Muscle of back (tissue), 11 donors: ENCODE measurements around the gene FGD3. TPM values are rescaled to one million over a fixed set of nuclear protein-coding genes. Genes with fewer than 3 reads are reported as not detected.
"Not testable (repeated sequence)": the region's sequence is repeated elsewhere in the genome, so short reads cannot be mapped to it uniquely, and the experiment has no call there.

Experiments used
- DNase-seq, 3 donors: peaks; one replicate each; pipeline versions ENCODE4 v3.0.0 to v3.0.0-alpha.2; 2013
- polyA plus RNA-seq, 10 donors: library from polyadenylated mRNA; unstranded; fragments of 120-200 nt; gene quantifications; one replicate each; pipeline ENCODE4 v1.2.1, GENCODE V29; 2013; ENCODE audit not compliant: insufficient read length in 10 of 10

Gene FGD3
- polyA plus RNA-seq, 10 donors, result 2.1 to 7.2 (median 3.6) TPM

DNA sequence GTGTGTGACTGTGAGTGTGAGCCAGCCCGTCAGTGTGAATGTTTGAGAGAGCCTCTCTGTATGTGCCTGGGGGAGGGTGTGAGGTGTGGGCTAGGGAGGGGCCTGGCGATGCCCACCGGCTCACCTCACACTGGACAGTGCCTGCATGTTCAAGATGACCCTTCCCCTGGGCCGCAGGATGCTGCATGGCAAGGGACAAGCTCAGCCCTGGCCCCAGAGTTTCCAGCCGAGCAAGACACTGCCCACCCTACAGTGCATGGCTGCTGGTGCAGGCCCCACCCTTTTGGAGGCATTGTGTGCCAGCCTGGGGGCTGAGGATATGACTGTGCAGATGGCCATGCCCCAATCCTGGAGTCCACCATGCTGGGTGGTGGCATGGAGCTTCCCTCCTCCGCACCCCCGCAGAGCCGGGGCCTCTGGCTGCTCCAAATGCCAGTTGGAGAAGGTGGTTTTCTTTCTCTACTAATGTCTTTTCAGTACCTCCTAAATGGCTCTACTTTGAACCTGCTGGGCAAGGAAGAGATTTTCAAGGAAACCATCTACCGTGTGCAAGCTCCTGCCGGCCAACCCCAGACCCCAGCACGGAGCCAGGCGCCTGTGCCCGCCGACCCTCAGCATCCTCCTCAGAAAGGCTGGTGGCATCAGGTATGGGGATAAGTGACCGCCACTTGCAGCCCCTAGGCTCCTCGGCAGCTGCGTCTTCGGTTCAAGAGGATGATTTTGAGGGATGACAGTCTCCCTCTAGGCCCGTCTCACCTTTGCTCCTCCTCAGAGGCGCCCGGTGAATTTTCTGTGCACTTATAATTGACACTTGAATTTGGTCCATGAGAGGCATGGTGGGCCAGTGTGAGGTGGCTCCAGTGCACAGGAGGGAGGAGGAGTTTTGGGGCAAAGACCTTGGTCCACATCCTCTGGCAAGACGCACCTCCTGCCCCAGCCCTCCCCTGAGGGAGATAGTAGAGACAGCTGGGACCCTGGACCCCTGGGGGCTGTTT is 27.7 kb downstream of the FGD3 start:
- DNase-seq, result no peak

DNA sequence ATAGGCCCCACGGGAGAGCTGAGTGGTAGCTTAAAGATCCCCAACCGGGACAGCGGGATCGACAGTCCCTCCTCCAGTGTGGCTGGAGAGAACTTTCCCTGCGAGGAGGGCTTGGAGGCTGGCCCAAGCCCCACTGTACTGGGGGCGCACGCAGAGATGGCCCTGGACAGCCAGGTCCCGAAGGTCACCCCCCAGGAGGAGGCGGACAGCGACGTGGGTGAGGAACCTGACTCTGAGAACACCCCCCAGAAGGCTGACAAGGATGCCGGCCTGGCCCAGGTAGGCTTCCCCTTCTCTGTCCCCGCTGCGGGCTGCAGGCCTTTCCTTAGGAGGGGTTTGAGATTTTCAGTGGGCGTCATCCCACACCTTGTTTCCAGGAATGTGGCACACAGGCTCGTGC is 29.1 kb downstream of the FGD3 start:
- DNase-seq, result no peak

DNA sequence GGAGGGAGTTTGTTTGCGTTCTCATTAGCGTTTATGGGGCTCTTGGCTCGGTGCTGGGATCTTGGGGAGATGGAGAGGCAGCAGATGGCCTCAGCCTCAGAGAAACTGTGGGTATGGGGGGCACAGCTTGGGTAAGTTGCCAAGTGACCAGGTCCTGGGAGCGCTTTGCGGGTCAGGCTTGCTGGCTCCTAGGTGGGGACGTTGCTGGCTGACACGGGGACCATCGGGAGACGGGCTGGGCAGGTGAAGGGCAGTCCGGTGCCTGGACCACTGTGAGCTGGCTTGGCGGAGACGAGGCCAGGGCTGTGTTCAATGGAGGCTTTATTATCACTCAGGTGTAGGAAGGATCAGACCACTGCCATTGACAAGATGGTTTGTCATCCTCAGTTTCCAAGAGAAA is 30.0 kb downstream of the FGD3 start:
- no peak for DNase-seq

DNA sequence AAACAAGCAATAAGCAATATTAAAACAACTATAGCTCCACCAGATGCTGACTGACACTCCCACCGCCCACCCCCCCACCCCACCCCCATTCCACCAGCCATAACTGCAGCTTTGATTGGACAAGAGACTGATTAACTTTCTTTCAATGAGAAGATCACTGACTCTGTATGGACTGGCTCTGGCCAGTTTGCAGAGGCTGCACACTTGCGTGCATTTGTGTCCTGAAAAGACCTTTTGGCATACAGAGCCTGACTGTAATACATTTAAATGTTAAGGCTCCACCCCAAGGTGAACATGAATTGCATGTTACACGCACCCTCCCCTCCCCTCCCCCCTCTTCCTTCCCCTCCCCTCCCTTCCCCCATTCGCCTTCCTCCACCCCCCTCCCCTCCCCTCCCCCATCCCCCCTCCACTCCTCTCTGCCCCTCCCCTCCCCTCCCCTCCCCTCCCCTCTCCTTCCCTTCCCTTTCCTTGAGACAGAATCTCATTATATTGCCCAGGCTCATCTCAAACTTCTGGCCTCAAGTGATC is 31.1 kb downstream of the FGD3 start:
- DNase-seq, result no peak

DNA sequence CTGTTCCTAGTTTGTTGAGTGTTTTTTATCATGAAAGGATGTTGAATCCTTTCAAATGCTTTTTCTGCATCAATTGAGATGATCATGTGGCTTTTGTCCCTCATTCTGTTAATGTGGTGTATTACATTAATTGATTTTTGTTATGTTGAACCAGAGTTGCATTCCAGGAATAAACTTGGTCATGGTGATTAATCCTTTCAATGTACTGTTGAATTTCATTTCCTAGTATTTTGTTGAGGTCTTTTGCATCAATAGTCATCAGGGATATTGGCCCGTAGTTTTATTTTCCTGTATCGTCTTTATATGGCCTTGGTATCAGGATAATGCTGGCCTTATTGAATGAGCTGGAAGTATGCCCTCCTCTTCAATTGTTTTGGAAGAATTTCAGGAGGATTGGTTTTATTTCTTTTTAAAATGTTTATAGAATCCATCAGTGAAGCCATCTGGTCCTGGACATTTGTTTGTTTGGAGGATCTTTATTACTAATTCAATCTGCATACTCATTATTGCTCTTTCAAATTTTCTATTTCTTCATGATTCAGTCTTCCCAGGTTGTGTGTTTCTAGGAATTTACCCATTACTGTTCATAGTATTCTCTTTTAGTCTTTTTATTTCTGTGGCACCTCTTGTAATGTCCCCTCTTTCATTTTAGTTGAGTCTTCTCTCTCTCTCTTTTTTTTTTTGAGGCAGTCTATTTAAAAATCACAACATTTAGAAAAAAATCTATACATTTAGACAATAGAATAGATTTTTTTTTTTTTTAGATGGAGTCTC is 32.1 kb downstream of the FGD3 start:
- no peak for DNase-seq

DNA sequence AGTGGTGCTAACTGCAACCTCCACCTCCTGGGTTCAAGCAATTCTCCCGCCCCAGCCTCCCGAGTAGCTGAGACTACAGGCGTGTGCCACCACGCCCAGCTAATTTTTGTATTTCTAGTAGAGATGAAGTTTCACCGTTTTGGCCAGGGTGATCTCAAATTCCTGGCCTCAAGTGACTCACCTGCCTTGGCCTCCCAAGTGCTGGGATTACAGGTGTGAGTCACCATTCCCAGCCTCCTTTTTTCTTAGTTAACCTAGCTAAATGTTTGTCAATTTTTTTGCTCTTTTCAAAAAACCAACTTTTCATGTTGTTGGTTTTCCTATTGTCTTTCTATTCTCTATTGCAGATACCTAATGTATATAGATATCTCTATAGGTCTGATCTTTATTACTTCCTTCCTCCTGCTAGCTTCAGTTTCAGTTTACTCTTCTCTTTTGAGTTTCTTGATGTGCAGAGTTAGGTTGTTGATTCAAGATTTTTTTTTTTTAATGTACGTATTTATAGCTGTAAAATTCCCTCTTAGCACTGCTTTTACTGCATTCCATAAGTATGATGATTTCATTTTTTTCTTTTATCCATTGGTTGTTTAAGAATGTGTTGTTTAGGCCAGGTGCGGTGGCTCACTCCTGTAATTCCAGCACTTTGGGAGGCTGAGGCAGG is 32.9 kb downstream of the FGD3 start:
- DNase-seq, result no peak

DNA sequence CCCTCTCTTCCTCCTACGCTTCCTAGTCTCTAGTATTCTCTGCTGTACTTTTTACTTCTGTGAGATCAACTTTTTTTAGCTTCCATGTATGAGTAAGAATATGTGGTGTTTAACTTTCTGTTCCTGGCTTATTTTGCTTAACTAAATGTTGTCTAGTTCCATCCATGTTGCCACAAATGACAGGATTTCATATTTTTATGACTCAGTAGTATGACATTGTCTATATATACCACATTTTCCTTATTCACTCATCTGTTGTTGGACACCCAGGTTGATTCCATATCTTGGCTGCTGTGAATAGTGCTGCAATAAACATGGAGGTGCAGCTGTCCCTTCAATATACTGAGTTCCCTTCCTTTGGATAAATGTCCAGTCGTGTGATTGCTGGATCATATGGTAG is 34.8 kb downstream of the FGD3 start:
- no peak for DNase-seq

DNA sequence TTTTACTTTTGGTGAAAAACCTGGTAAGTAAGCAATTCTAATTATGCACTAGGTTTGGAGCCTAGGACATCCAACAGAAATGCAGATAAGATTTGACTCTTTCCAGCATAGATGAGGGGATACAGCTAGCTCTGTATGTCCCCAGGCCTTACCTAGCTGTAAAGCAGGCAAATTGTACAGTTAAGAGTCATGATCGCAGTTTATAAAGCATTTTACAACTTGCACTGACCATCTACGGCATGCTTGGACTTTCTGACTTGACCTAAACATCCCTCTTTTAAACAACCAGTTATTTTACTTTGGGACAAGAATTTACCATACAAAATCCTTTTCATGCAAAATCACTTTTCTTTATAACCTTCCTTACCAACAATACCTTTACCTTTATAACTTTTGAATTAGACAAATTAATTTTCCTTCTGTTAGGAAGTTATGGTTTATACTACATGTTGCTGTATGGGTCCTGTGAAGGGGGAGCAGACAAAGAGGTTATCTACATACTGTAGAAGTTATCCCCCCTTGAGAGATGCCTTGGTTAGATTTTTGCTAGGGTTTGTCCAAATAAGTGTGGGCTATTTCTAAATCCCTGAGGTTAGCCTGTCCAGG is 36.8 kb downstream of the FGD3 start:
- no peak for DNase-seq

DNA sequence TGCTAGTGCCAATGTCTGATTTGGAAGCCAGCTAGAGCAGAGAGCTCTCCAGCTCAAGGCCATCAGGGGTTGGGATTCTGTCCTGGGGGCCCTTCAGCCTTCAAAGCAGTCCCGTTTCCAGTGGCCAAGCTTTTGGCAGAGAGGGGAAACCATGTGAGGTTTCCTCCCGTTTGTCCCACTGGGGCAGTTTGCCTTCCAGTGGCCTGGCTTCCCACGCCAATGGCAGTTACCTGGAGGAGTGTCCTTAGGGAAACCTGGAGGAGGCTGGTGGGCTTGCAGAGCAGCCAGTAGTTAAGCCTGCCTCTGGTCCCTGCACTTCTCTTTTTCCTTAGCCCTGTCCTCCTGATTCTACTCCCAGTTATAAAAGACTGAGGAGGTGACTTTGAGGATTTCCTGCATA is 37.7 kb downstream of the FGD3 start:
- no peak for DNase-seq

DNA sequence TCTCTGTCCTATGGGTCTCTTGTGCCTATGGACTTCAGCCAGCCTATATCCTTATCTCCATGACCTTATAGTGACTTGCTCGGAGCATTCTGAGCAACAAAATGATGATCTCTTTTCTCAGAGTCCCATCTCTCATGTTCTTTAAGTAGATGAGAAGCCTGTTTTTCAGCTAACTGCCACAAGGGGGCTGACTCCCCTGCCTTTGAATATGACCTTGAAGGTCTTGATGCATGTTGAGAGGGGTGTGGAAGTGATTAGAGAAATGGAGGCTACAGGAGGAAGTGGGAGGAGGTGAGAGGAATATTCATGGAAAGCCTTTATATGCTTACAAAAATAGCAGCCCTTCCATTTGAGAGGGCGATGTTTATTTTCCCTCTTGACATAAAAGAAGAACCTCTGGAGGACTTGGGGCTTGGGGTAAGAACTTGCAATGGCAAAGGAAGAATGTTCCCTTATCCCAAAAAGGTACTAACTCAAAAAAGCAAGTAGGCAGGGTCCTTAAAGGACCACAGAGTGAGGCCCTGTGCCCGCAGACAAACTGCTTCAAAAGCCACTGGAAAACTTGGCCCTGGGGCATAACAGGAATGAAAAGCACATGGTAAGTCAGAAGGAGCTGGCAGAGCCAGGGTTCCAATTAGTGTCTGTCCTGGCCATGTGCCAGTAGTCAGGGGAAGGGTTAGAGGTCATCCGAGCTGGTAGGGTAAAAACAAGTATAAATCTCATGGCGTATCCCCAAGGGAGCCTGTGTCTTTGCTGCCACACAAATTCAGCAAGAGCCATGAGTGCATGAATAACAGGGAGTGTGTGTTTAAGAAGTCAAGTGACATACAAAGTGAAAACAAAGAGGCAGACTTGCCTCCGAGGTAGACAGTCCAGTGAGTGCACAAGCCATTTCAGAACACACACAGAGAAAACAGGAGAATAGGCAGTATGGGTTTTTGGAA is 39.1 kb downstream of the FGD3 start:
- DNase-seq, result no peak

DNA sequence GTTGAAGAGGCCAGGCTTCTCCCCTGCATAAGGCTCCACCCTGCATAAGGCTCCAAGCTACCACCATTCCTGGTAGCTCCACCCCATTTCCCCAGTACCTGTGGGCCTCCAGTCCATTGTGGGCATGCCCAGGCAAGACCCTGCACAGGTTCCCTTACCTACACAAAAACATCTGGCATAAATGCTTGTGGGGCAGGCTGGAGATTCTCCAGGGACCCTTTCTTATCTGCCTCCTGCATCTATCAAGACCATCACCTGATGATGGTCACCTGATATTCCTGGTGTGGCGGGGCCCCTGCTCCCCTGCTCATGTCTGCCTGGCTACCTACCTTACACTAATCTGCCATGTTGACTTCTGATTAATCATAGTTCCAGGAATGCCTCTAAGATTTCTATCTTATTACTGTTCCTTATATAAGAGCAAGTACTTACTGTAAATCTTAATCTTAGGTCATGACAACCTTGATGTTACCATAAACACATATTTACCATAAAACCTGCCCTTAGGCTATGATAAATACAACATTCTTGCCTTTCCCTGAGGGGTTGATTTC is 41.0 kb downstream of the FGD3 start:
- DNase-seq, result no peak

DNA sequence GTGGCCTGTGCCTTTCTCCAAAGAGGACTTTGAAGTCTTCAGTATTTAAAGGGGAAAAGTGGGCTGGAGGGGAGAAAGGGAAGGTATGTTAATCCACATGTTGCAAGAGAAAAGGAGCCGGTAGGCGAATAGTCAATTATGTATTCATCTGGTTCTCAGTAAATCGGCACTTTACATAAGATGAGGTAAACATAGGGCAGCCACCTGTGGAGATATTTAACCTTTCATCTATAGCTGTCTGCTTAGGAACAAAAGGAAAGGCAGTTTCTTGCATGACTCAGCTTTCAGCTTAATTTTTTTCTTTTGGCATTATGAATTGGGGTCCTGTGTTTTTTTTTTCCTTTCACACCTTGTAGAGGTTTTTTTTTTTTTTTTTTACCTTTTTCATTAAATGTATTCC is 42.2 kb downstream of the FGD3 start:
- no peak for DNase-seq

DNA sequence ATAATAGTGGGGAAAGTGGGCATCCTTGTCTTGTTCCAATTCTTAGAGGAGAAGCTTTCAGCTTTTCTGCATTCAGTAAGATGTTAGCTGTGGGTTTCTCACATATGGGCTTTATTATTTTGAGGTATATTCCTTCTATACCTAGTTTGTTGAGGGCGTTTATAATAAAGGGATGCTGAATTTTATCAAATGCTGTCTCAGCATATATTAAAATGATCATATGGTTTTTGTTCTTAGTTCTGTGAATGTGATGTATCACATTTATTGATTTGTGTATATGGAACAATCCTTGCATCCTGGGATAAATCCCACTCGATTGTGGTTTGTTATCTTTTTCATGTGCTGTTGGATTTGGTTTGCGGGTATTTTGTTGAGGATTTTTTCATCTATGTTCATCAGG is 43.1 kb downstream of the FGD3 start:
- no peak for DNase-seq

DNA sequence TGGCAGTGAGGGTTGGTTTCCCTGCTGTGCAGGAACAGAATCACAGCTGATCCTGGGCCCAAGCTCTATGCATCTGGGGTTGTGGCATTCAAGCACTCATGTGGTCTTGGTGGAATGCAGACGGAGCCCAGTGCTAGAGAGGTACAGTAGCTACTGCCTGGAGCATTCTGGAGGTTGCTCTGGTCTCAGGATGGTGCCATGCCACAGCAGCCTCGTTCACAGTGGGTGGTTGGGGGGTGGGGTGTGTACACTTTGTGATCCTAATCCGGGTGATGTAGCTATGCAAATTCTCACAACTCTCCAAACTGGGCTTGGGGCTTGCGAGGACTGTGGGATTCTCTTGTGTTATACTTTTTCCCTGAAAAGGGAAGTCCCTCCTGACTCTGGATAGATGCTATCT is 45.2 kb downstream of the FGD3 start:
- DNase-seq, result no peak

DNA sequence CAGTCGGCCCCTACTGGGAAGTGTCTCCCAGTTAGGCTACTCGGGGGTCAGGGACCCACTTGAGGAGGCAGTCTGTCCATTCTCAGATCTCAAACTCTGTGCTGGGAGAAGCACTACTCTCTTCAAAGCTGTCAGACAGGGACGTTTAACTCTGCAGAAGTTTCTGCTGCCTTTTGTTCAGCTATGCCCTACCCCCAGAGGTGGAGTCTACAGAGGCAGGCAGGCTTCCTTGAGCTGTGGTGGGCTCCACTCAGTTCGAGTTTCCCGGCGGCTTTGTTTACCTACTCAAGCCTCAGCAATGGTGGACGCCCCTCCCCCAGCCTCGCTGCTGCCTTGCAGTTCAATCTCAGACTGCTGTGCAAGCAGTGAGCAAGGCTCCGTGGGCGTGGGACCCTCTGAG is 51.5 kb downstream of the FGD3 start:
- not testable (repeated sequence) for DNase-seq

DNA sequence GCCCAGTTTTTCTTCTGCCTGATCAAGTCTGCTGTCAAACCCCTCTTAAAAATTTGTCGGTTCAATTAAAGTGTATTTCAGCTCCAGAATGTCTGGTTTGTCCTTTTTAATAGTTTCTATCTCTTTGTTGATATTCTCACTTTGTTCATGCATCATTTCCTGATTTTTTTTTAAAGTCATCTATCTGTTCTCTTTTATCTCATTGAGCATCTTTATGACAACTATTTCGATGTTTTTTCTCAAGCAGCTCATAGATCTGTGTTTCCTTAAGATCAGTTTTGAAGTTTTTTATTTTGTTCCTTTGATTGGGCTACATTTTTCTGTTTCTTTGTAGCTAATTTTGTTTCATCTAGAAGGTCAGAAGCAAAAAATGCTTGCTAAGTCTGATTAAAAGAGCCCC is 53.7 kb downstream of the FGD3 start:
- DNase-seq, result no peak

DNA sequence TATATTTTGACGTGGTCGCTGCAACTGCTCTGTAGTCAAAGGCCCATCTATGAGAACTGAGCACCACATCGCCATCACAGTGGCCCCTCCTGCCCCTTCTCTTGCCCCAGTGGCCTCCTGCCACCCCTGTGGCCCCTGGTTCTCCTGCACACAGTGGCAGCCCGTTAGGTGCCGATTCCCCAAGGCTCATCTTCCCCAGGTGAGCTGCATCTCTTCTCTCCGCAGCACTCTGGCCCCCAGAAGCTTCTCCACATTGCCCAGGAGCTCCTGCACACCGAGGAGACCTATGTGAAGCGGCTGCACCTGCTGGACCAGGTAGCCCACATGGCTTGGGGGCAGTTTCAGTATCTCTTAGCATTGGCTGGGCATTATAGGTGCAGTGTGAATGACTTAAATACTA is 55.4 kb downstream of the FGD3 start:
- no peak for DNase-seq

DNA sequence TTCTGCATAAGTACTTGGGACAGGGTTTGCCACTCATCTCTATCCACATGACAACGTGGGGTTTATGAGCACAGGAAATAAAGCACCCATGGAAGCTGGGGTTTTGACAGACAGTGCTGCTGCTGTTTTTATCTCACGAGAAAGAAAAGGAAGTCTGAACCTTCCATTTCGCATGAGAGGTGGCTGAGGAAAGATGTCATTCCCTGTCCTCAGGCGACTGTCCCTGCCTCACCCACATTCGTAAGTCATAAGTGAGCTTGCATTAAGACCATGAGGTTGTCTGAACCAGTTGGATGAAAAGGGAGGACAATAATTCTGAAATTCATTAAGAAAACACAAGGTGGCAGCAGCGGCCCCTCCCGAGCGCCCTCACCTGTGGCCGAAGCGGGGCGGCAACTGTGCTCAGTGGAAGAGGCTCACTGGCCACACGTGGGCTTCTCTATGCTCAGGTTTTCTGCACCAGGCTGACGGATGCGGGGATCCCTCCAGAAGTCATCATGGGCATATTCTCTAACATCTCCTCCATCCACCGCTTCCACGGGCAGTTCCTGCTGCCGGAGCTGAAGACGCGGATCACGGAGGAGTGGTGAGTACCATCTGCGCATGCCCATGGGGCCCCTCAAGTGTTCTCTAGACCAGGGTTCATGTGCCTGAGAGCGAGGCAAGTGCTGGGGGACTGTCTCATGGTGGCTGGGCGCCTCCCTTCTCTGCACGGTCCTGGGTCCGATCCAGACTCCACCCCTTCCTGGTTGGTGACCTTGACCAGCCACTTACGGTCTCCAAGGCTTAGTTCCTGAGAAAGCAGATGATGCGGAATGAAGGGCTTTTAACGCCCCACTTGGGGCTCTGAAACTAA is 56.5 kb downstream of the FGD3 start:
- peak; percentile 9 to 72 (median 42) for DNase-seq

DNA sequence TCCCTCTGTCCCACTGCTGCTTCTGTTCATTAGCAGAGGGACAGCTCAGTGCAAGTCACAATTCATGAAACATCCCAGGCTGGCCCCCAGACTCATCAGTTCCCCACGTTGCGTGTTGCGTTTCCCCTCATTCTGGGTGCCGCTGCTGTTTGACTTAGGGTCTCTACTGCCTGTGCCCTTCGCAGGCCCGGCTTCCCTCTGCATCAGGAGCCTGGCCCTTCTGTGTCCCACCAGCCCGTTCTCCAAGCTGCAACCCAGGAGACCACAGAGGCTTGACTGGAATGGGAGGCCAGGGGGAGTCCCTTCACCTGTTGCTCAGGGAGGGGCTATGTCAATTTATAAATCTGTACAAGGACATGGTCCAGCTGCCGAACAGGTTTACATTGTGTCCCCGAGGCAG is 57.2 kb downstream of the FGD3 start:
- no peak for DNase-seq
